GM21390 (cell line): Measurements from ENCODE around the gene LIME1.

Source experiments
- ATAC-seq: cut with Tn5 transposase; IDR thresholded peaks from one replicate; pipeline ENCODE4 v1.9.1; 2021; ENCODE audit not compliant: unreplicated experiment

The LIME1 gene

DNA sequence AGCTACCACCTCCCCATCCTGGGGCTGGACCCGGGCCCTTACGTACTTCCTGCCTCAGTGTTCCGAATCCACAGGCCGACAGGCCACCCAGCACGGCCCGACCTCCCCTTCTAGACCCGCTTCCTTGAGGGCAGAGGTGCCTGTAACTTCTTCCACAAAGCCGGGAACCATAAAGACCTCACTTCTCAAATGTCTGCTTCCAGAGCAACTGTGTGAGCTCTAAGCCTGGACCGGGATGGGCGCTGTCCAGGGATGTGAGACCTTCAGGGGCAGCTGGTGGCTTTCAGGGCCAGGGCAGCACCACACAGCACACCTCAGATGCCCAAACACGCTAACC lies 12.4 kb downstream of the LIME1 start:
- no peak for ATAC-seq

GRCh38 chr20:63749597-63750508 lies 13.4 kb downstream of the LIME1 start:
- no peak for ATAC-seq

GRCh38 chr20:63750807-63751470 lies 14.5 kb downstream of the LIME1 start:
- ATAC-seq, result no peak

DNA sequence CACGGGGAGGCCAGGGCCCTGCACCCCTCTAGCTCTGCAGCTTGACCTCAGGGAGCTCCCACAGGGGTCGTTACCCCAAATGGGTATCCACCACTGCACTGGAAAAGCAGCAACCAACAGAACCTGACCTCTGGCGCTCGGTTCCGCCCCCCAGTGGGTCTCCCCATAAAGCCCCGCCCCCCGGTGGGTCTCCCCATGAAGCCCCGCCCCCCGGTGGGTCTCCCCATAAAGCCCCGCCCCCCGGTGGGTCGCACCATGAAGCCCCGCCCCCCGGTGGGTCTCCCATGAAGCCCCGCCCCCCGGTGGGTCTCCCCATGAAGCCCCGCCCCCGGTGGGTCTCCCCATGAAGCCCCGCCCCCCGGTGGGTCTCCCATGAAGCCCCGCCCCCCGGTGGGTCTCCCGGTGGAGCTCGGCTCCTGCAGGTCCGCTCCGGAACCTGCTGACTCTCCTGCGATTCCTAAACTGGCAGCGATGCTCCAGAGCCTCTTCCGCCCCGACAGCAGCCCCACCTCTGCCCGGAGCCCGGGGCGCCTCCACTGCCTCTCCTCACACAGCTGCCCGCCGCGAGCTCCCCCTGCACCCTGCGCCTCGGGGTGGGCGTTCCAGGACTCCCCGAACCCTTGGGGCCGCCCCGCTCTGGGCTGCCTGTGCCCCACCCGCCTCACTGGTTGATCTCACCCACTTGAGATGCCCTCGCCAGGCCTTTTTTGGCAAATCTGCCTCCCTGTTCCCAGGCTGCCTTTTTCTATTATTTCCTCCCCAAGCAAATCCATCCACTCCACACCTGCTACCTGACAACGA lies 15.2 kb downstream of the LIME1 start:
- ATAC-seq, result no peak

DNA sequence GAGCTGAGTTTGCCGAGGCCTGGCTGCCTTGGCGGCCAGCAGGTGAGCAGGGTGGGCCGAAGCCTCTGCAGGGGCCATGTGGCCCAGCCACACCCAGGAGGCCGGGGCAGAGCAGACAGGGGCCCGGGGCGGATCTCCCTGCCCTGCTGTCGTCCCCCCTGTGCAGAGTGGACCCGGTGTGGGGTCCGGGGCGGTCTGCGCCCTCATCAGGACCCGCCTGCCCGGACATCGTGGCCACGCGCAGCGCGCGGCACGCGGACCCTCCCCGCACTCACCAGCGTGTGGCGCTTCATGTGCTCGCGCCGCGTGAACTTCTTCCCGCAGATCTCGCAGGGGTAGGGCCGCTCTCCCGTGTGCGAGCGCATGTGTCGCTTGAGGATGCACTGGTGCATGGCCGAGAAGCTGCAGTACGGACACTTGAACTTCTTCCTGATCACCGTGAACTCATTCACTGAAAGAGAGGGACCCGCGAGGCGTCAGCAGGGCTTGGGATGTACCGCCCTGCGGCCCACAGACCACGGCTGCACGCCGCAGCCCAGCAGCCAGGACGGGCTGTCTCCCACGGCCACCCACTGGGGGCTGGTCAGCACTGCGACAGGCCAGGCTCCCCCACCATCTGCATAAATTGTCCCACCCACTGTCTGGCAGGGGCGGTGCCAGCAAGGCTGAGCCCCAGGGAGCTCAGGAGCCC lies 16.1 kb downstream of the LIME1 start:
- no peak for ATAC-seq

- no peak for ATAC-seq
These were observed 16.9 kb downstream of the LIME1 start for GRCh38 chr20:63753381-63753780.

GRCh38 chr20:63754008-63754407 lies 17.5 kb downstream of the LIME1 start:
- ATAC-seq, result no peak

GRCh38 chr20:63755933-63756647 lies 19.6 kb downstream of the LIME1 start:
- no peak for ATAC-seq

DNA sequence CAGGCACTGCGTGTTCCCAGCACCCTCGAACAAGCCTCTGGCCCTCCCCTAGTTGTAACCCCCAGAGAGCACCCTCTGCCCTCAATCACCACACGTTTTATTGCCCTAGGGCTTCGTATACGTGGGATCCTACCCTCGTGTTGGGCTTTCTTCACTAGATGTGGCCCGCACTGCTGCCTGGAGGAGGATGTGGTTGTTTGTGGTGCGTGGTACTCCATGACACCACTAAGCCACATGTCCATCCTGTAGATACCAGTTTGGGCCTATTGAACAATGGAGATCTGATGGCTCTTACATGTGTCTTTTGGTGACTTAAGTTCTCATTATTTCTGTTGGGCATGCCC lies 20.2 kb downstream of the LIME1 start:
- no peak for ATAC-seq

- ATAC-seq, result no peak
These were observed 21.7 kb downstream of the LIME1 start for GRCh38 chr20:63758152-63758551.

DNA sequence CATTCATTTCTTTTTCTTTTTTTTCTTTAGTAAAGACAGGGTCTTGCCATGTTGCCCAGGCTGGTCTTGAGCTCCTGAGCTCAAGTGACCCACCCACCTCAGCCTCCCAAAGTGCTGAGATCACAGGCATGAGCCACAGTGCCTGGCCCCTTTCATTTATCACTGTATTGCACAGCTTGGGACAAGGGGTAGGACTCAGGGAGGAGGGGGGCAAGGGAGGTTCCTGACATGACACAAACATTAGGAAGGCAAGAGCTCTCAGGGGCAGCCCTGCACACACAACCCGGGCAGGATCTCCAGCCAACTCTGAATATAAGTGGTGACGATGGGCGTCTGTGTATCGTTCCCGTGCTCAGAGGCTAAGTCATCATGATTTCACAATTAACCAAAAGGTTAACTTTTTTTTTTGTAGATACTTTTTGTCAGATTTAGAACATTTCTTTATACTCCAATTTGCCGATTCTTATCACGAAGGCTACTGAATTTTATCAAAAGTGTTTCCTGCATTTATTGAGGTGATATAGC lies 23.0 kb downstream of the LIME1 start:
- no peak for ATAC-seq

DNA sequence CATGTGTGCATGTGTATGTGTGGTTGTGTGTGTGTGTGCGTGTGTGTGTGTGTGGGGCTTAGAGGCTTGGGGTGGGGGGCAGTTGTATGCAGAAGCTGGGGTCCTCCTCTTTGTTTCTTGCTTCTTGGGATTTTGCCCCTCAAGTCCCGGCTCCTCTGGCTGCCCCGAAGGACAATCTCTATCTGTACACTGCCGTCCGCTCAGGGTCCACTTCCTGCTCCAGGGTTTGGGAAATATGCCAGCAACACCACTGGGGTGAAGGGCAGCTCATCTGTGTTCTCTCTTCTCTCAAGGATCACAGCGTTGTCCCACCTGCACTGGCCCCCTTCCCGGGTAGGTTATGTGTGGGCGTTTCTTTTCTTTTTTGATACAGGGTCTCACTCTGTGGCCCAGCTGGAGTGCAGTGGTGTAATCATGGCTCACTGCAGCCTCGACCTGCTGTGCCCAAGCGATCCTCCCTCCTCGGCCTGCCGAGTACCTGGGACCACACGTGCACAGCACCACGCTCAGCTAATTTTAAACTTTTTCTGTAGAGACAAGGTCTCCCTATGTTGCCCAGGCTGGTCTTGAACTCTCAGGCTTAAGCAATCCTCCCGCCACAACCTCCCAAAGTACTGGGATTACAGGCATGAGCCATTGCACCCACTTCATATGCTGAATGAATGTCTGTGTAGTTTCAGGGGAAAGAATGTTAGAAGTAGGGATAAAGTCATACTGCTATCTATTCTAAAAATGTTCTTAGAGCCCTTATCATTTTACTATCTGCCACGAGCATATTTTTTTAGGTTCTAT lies 28.8 kb downstream of the LIME1 start:
- no peak for ATAC-seq

GRCh38 chr20:63765902-63766301 lies 29.4 kb downstream of the LIME1 start:
- ATAC-seq, result no peak

DNA sequence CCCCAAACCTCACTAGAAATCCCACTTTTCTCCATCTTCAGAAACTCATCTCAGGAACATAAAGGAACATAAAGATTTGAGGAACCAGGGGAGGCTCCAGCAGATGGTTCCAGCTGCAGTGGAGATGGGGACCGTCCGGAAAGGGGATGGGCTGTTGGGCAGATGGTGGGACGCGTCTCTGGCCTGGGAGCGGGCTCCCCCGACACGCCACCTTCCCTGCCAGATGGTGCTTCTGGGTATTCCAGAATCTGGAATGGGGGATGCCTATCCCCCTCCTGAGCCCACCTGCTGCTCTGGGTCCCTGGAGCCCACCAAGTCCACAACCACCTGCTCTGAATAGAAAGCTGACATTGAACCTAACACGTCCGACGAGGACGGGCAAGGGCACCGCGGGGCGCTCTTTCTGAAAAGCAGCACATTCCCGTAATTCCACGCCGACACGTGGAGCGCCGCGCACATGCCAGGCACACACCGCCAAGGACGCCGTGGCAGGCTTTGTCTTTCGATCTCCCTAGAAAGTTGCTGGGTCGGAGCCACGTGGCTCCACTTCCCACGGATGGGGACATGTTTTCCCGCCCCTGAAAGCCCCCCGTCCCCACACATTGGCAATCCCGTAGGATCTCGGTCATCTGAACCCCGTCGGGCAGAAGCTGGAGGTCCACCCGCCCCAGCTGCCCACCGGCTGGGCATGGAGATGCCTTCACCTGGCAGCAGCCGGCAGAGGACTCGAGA lies 30.4 kb downstream of the LIME1 start:
- no peak for ATAC-seq

DNA sequence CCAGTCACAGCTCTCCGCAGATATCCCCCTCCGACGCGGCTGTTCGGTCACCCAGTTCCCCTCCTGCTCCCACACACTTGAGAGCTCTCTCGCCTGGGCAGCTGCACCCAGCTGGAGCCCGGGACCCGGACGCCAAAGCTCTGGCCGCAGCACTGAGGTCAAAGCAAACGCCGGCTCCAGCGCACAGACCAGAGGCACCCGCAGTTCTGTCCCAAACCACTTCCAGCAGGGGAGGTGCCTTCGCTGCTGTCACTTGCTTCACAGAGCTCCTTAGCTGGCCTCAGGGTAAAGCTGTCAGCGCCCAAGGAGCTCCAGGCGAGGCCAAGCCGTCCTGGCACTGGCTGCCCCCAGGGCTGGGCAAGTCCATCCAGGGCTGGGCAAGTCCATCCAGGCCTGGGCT lies 31.0 kb downstream of the LIME1 start:
- ATAC-seq, result no peak

DNA sequence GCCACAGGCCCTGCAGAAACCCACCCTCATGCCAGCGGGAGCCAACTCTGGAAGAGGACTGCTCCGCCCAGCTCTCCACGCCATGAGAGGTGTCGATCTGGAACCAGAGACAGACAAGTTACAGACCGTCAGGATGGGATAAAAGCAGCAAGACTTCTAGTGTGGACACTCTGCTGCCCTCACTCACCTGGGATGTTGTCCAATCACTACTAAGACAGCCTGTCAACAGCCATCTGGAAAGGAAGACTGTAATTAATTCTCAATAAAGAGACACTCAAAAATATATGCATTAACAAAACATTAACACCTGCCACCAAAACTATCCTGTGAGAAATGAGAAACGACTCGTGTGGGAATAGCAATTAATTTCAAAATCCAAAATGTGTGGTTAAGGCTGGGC lies 31.4 kb downstream of the LIME1 start:
- no peak for ATAC-seq

DNA sequence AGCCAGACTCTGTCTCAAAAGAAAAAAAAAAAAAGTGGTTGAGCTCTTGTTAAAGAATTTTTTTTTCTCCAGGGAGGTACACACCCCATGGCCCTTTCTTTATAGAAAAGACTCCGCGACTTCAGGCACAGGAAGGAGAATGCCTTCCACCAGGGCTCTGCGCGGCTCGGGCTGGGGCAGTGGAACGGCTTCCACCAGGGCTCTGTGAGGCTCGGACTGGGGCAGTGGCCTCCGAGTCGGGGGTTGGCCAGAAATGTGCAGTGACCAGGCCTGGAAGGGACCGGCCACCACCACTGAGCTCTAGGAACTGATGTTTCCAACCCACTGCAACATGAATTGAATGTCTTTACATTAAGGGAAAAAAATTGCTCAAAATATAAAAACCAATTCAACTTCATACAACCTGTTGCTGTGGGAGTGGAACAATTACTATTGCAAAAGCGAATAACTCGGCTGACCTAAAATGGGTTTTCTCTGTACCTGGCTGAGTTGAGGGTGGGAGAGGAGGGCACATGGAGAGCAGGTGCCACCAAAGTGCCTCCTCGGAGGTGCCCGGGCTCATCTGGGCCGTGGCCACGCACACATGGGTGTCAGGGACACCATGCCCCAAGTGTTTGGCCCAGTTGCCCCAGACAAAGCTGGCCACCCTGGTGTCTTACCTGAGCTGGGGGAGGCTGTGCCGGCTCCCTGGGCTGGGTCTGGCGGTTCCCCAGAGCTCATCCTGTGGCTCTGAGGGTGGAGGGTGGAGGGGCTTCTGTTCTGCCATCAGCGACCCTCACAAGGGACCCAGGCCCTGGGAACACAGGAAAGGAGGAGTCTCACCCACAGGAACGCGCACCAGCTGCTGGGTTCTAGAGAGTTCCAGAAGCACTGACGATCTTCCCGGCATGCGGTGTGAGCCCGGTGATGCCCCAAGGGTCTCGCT lies 32.4 kb downstream of the LIME1 start:
- no peak for ATAC-seq
